ENCODE results near the gene CCNY. TPM values are rescaled to one million over a fixed set of nuclear protein-coding genes. Genes with fewer than 3 reads are reported as not detected.

The CCNY gene
- polyA plus RNA-seq, 4 donors = 100 to 118 (median 113) TPM

DNA sequence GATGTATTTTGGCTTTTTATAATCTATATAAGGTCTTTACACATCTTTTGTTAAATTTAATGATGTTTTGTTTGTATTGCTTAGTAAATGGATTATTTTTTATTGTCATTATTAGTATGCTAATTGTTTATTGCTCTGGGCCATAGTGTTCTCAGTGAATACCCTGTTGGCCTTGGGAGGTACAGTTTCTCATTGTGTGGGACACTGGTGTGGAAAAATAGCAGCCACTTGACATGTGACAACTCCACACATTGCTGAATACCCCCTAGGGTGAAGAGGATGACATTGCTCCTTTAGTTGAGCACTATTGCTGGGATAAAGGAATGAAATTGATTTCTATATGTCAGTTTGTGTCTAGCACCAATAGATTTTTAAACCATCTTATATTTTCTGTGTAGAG is 130.9 kb downstream of the CCNY start:
- DNase-seq (ENCODE audit: low read depth in 4 of 4, low spot score in 3 of 4) = no peak

DNA sequence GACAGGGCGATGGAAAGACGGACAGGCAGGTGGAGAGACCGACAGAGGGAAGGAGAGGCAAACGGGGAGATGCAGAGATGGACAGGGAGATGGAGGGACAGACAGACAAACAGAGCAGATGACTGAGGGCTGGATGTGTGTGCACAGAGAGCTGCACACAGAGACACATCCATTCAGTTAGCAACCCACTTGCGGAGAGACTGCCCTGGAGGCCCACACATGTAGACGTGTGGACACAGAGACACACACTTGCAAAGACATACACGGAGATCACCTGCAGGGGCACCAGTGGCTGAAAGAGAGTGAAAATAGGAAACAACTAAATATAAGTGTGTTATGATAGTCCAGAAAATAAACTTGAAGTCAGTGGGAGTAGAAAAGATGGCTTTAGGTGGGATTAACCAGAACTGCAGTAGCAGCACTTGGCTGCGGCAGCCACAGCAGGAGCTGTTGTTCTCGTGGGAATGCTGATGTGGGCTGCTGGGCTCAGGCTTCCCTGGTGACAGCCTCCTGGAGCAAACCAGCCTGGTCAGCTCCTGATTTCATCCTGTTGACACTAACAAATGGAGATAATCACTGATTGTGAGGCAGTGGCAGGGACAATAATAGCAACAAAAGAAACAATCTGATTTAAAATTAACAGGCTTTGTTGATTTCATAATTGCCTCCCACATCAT is 134.1 kb downstream of the CCNY start:
- no peak for DNase-seq (ENCODE audit: low read depth in 4 of 4, low spot score in 3 of 4)

DNA sequence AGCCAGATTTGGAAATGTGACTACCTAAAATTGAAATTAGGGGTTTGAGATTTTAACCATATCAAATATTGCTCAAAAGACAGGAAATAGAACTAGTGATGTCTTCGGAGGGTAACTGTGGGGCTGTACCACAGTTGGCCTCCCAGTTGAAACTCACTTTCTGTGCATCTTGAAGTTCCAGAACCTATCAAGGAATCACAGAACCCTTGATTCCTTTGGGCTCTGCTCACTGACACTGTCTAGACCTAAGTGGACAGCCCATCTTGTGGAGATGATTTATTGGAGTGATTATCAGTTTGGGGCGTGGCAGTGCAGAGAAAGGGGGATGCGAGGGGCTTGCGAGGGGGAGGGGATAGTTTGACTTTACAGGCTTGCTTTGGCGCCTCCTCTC is 134.6 kb downstream of the CCNY start:
- DNase-seq (ENCODE audit: low read depth in 4 of 4, low spot score in 3 of 4) = no peak

GRCh38 chr10:35471435-35471834 is 135.1 kb downstream of the CCNY start:
- DNase-seq (ENCODE audit: low read depth in 4 of 4, low spot score in 3 of 4) = no peak

GRCh38 chr10:35480142-35480541 is 143.8 kb downstream of the CCNY start:
- DNase-seq (ENCODE audit: low read depth in 4 of 4, low spot score in 3 of 4) = no peak

DNA sequence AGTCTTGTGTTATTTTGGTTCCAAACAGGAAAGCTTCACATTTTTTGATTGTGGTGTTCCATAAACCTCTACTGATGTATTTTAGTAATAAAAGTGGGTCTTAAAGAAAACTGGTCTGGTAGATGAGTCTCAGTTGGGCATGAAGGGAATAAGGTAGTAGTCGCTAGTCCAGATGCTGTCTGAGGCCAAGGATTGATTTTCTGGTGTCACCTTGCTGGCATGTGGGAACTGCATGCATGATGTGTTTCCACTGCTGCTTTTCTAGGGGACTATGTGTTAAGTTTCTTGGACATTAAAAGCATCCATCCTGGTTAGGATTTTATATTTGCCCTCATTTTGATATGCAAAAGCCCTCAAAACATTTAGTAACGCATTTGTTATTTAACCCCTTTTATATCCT is 145.1 kb downstream of the CCNY start:
- DNase-seq (ENCODE audit: low read depth in 4 of 4, low spot score in 3 of 4) = no peak

GRCh38 chr10:35486297-35486990 is 150.1 kb downstream of the CCNY start:
- DNase-seq (ENCODE audit: low read depth in 4 of 4, low spot score in 3 of 4) = no peak

DNA sequence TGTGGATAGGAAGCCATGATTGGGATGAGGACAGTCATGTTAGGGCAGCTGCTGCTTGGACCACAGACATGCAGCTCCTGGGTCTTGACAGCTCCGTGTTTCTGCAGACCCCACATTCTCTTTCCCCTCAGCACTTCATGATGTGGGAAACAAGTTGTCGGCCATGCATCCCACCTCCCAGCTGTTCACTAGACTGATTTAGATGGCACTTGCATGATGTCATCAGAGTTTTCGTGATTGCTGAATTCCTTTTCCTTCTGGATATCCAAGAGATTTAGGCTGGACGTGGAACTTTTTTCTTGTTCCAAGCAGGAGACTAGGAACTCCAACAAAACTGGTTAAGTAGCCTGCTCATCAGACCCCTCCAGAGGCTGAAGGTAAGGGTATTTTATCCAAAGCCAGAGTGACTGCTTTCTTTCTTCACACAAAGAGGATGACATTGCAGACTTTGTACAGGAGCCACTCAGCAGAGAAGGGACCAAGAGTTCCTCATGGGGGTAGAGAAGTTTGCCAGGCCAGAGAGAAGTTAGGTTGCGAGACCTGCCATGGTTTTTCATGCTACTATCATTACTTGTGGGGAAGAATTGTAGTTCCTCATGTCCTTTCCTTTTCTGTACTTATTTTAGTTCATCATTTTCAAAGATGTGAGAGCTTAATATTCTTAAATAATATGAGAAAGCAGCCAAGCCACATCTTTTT is 151.2 kb downstream of the CCNY start:
- DNase-seq (ENCODE audit: low read depth in 4 of 4, low spot score in 3 of 4) = no peak

DNA sequence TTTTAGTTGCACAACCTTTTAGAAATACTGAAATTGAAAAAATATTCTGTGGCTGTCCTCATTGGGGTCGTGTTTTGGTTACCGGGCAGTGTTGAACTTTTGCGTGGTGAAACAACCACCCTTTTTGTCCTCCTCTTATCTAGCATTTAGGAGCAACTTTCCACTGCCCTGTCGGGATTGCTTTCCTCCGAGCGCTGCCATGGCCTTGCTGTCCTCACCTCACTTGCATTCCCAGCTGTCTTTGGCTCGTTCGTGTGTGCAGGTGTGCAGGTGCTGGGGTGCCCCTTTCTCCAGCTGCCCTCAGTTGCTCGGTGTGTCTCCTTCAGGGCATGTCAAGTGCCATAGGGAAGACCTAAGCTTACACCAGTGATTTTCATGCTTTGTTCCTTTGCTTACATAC is 151.9 kb downstream of the CCNY start:
- no peak for DNase-seq (ENCODE audit: low read depth in 4 of 4, low spot score in 3 of 4)

DNA sequence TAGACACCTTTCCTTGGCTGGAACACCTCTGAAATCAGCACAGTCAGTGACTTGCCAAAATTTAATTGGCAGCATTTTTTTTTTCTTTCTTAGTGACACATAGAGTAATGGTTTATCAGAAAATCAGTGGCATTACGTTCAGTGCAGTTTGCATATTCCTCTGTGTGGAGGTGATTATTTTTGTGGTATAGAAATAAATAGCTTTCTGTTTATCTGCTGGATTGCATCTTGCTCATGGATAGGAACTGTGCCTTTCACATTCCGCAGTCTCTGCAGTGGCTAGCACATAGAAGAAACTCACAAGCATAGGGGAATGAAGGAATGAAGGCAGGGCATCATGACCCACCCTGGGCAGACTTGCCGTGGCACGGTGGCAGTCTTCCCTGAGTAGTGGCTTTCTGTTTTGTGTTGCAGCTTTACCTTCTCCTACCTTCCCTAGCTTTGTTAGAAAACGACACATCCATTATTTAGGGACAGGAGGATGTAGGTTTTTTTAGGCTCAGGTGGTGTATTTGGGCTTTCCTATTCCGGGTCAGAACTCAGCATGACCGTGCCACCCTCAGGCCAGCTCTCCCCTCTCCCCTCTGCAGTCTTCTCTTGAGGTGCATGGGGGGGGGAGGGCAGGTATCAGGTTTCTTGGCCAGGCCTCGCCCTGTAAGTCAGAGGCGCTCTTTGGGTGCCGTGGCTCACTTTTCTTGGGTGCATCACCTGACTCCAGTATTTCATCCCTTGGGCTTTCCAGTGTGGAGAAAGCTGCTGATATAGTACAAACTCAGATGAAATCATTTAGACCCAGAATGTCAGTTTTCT is 156.3 kb downstream of the CCNY start:
- no peak for DNase-seq (ENCODE audit: low read depth in 4 of 4, low spot score in 3 of 4)

DNA sequence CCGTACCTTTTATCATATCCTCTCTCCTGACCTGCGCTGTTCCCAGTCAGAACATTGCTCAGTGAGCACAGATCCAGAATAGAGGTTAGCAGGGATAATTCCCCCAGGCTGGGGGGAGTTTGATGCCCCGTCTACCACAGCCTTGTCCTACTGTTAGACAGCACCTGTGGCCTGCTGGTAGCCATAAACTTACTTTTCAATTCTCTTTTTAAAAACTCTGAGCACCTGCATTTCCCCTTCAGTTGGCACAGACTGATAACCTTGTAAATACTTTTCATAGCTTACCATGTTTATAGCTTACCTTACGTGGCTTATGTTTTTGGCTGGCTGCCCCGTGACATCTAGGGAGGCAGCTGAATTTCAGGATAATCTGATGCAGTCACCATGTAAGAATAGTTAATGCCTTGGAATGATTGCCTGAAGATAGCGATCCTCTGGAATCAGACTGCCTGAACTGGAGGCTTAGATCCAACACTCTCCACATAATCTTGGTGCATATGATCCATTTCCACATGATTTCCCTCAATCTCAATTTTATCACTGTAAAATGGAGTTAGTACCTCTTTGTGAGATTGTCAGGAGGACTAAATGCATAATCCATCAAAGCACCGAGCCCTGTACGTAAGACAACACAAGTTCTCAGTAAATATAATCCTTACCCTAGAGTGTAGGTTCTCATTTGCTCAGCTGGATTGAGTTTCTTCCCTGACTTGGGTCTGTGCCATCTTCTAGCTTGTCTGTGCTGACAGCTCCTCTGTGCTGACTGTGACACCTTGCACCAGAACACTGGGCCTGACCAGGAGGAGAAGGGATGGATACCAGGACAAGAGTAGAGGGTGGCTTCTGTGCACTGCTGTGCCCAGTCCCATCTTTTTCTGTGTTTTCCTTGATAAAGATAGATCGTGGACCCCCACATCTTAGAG is 157.1 kb downstream of the CCNY start:
- DNase-seq (ENCODE audit: low read depth in 4 of 4, low spot score in 3 of 4) = no peak

DNA sequence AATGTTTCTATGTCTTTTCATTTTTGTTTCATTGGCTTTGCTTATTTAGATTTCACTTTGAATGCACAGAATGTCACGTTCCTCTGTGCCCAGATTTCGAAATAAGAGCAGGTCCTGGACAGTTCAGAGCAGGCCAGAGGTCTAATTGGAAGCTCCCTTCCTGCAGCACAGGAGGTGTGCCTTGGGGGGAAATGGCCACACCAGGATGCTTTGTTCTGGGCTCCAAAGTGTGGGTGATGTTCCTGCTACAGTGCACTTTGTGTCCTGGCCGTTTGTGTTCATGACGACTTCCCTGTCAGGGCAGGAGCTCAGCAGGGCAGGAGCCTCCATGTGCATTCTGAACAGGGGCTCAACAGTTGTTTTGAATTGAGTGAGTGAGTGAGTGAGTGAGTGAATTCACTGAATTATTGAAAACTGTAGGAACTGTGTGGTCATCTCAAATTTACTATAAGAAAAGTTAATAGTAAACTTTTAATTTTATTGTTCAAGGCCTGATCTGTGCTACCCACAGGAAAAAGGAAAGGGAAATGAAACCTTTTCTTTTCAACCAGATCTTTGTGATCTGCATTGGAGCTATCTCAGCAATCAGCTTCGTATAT is 159.3 kb downstream of the CCNY start:
- no peak for DNase-seq (ENCODE audit: low read depth in 4 of 4, low spot score in 3 of 4)

DNA sequence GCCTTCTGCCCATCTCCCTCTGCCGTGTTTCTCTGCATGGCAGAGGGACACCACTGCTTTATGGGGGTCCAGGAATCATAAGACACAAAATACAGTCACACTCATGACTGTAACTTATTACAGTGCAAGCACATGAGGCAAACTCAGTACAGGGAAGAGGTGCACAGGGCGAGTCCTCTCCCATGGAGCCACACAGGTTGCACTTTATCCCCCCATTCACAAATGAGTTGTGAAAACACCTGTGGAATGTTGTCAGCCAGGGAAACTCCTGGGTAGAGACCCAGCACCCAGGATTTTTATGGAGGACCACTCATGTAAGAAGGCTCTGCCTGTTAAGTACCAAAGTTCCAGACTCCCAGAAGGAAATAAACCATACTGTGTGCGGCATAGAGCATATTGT is 161.6 kb downstream of the CCNY start:
- DNase-seq (ENCODE audit: low read depth in 4 of 4, low spot score in 3 of 4) = no peak

- DNase-seq (ENCODE audit: low read depth in 4 of 4, low spot score in 3 of 4) = no peak
Observed at GRCh38 chr10:35498693-35499092, 162.4 kb downstream of the CCNY start.

- no peak for DNase-seq (ENCODE audit: low read depth in 4 of 4, low spot score in 3 of 4)
Observed at GRCh38 chr10:35501923-35502322, 165.6 kb downstream of the CCNY start.

GRCh38 chr10:35502692-35503091 is 166.4 kb downstream of the CCNY start:
- no peak for DNase-seq (ENCODE audit: low read depth in 4 of 4, low spot score in 3 of 4)

DNA sequence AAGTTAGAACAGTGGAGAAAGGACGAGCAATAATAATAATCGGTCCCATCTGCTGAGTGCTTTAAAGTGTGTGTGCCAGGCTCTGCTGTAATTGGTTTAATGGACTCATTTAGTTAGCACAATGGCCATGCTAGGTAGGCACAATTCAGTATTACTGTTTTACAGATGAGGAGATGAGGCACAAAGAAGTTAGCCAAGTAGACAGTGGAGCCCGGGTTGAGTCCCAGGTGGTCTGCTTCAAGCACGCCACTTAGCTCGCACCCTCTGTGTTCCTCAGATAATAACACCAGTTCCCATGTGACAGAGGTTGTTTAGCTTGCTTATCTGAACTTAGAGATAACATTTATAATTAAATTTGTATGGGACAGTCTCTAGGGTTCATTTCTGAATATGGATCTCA is 167.3 kb downstream of the CCNY start:
- DNase-seq (ENCODE audit: low read depth in 4 of 4, low spot score in 3 of 4) = no peak

DNA sequence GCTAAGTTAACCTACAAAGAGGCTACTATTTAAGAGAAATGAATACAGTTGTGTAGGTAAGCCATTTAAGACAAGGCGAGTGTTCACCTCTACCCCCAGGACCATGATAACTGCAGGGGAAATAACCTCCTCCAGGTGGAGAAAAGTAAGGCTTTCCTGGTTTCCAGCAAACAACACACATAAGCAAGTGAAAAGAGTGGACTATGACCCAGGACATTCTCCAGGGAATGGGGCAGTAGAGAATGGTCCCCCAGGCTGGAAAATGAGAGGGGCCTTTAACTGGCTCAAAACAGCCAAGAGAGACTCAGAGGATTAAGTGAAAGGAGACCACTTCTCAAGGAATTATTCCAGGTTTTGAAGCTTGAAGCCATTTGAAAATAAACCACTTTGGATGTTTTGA is 167.8 kb downstream of the CCNY start:
- no peak for DNase-seq (ENCODE audit: low read depth in 4 of 4, low spot score in 3 of 4)

DNA sequence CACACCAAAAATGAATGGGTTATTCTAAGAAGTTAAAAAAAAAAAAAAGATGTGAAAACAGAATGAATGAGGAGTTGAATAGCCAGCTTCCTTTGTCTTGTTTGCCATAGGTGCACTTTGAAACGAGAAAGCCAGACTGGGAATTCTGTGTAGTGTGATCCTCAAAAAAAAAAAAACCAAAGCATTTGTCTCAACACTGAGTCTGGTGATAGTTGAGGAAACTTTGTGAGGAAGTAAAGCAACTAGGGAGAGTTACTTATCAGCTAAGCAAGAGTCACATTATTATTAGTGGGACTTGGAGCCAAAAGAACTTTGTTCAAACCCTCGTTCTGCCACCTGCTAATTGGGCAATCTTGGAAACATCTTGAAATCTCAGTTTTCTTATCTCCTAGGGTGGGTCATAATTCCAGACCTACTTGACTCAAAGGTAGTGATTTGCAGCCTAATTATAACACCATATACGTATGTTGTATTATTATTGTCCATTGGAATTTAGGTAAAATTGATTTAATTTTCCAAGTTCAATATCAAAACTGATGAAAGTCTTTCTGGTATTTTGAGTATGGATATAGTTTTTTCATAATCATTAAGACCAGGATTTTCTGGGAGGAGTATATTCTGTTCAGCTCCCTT is 169.0 kb downstream of the CCNY start:
- no peak for DNase-seq (ENCODE audit: low read depth in 4 of 4, low spot score in 3 of 4)
